H4 (cell line): ENCODE data around the gene SNAI1. TPM values are rescaled to one million over a fixed set of nuclear protein-coding genes. Genes with fewer than 3 reads are reported as not detected.

ENCODE experiments used
- DNase-seq: peaks from one replicate; pipeline ENCODE4 v3.0.0-alpha.2; 2015; ENCODE audit warnings: low spot score
- total RNA-seq: library from RNA; depleted of rRNA; stranded (reverse); fragments of >200 nt; shearing (Covaris generic); gene quantifications from 2 replicates; pipeline ENCODE4 v1.2.3, GENCODE V29; 2014; rRNA removed

The SNAI1 gene
- total RNA-seq, 1 experiment from 2014 or later: 10.5 TPM

GRCh38 chr20:50037575-50037974, 54.8 kb downstream of the SNAI1 start:
- no peak for DNase-seq

DNA sequence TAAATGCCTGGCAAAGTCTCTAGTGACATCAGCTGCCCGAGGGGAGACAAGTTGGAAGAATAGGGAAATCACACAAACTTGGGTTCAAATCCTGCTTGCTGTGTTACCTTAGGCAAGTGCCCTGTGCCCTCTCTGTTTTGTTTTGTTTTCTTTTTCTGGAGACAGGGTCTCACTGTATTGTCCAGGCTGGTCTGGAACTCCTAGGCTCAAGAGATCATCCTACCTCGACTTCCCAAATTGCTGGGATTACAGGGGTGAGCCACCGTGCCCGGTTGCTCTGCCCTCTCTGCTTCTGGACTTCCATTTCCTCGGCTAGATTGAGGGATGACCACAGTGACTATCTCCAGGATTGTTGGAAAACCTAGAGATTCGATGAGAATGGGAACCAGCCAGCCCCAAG, 55.4 kb downstream of the SNAI1 start:
- no peak for DNase-seq

Other genes starting within 250 kb of the SNAI1 start
- gene SLC9A8, start 170.2 kb upstream of the SNAI1 start, total RNA-seq: 4.9 TPM in 2 replicates
- 3.2 and 3.3 TPM in 2 replicates for gene SPATA2, start 67.5 kb upstream of the SNAI1 start, total RNA-seq
- 152 and 183 TPM in 2 replicates for gene RNF114, start 46.6 kb upstream of the SNAI1 start, total RNA-seq
- gene UBE2V1, start 130.2 kb downstream of the SNAI1 start, total RNA-seq: 28.9 and 81.7 TPM in 2 replicates
- 26.9 and 30.3 TPM in 2 replicates for gene PEDS1, start 170.7 kb downstream of the SNAI1 start, total RNA-seq
- gene CEBPB, start 207.8 kb downstream of the SNAI1 start, total RNA-seq: 14.8 and 22.1 TPM in 2 replicates